Endothelial cell of umbilical vein (primary cell): Measurements from ENCODE around the gene CTBP2. TPM values are rescaled to one million over a fixed set of nuclear protein-coding genes. Genes with fewer than 3 reads are reported as not detected.
A peak's percentile ranks its signal among the peaks of the same experiment; 100 is the strongest.

Experiments used
- BruUV-seq: library from RNA; stranded (reverse); fragments of 400-500 nt; replicated peaks from 2 replicates; lab custom pipeline; 2021; lab: Mats Ljungman, UMichigan
- CTCF ChIA-PET: fragments of 300-600, 350-600 bp; sonication (Branson Sonifier 250); formaldehyde crosslinking; loops from one replicate; lab custom pipeline; 2021; ENCODE audit warnings: antibody characterized with exemption, inconsistent platforms; lab: Charles Lee
- POLR2A ChIA-PET: fragments of 300-600, 350-600 bp; sonication (Branson Sonifier 250); formaldehyde crosslinking; loops from one replicate; lab custom pipeline; 2021; ENCODE audit warnings: antibody characterized with exemption, inconsistent platforms; lab: Charles Lee
- DNase-seq: peaks from one replicate; pipeline ENCODE4 v3.0.0-alpha.2; 2011; ENCODE audit warnings: low read depth, low spot score
- FAIRE-seq: peaks from 2 replicates; lab custom pipeline; 2011; peaks lifted over from hg19 to GRCh38; lab: Jason Lieb, UNC
- H2AFZ ChIP-seq: 2 replicates; pipeline ENCODE4 v1.6.0; 2012; ENCODE audit warnings: low read depth, low read length, control low read depth, inconsistent platforms
- H3K27ac ChIP-seq: 2 replicates; pipeline ENCODE4 v1.5.1; 2011; ENCODE audit warnings: low read depth, mild to moderate bottlenecking, control low read depth, low read length, moderate library complexity; ENCODE audit not compliant: insufficient read depth
- H3K27me3 ChIP-seq, 2 experiments: 2 replicates each; pipeline versions ENCODE4 v1.6.0 to v1.6.1; 2011; ENCODE audit warnings: low read length in 2 of 2, mixed read lengths in 1 of 2; ENCODE audit not compliant: control insufficient read depth in 2 of 2, insufficient read depth in 2 of 2
- H3K36me3 ChIP-seq, 2 experiments: 2 replicates in 1 of 2; 3 replicates in 1 of 2; pipeline ENCODE4 v1.5.1; 2011; ENCODE audit warnings: low read length in 2 of 2, mild to moderate bottlenecking in 1 of 2, moderate library complexity in 1 of 2; ENCODE audit not compliant: control insufficient read depth in 2 of 2, insufficient read depth in 2 of 2; ENCODE audit errors: extremely low read depth in 1 of 2
- H3K4me1 ChIP-seq: 3 replicates; pipeline ENCODE4 v1.5.1; 2011; ENCODE audit warnings: mild to moderate bottlenecking, low read length; ENCODE audit not compliant: control insufficient read depth, insufficient read depth; ENCODE audit errors: extremely low read depth
- H3K4me2 ChIP-seq: 2 replicates; pipeline ENCODE4 v1.6.1; 2011; ENCODE audit warnings: low read length, control low read depth, mixed read lengths; ENCODE audit not compliant: insufficient read depth
- H3K4me3 ChIP-seq, 3 experiments: fragments of 200-600 bp in 1 of 3; sonication (generic), shearing (Covaris generic) in 1 of 3; replicated peaks in 1 of 3; 2 replicates each; pipeline ENCODE4 v1.5.1; 2011 to 2016; ENCODE audit warnings: control low read depth in 3 of 3, low read length in 3 of 3, mild to moderate bottlenecking in 2 of 3, inconsistent platforms in 1 of 3, low read depth in 1 of 3, moderate library complexity in 1 of 3; ENCODE audit not compliant: insufficient read depth in 1 of 3
- H3K79me2 ChIP-seq: 2 replicates; pipeline ENCODE4 v1.6.0; 2012; ENCODE audit warnings: low read length, inconsistent platforms; ENCODE audit not compliant: control insufficient read depth, insufficient read depth
- H3K9ac ChIP-seq: replicated peaks from 2 replicates; pipeline ENCODE3; 2011; ENCODE audit warnings: low read length, control low read depth; ENCODE audit not compliant: insufficient read depth; ENCODE audit errors: extremely low read depth
- H3K9me1 ChIP-seq: replicated peaks from 3 replicates; pipeline ENCODE4 v1.6.0; 2011; ENCODE audit warnings: mild to moderate bottlenecking, low read length; ENCODE audit not compliant: control insufficient read depth, insufficient read depth; ENCODE audit errors: extremely low read depth
- H3K9me3 ChIP-seq: replicated peaks from 2 replicates; pipeline ENCODE4 v1.5.1; 2012; ENCODE audit warnings: low read length, inconsistent platforms; ENCODE audit not compliant: control insufficient read depth, insufficient read depth
- H4K20me1 ChIP-seq: replicated peaks from 2 replicates; pipeline ENCODE3; 2011; ENCODE audit warnings: mild to moderate bottlenecking, low read length; ENCODE audit not compliant: control insufficient read depth, insufficient read depth; ENCODE audit errors: extremely low read depth
- EZH2 ChIP-seq: IDR thresholded peaks from 2 replicates; pipeline ENCODE4 v1.6.1; 2012; ENCODE audit warnings: borderline replicate concordance, low read depth, mild to moderate bottlenecking, moderate library complexity, low read length, inconsistent platforms; ENCODE audit not compliant: severe bottlenecking
- FOS ChIP-seq: IDR thresholded peaks from 2 replicates; pipeline ENCODE4 v1.6.1; 2011; ENCODE audit warnings: mild to moderate bottlenecking, low read length, moderate library complexity, borderline replicate concordance; ENCODE audit not compliant: insufficient read depth
- GATA2 ChIP-seq: IDR thresholded peaks from 2 replicates; pipeline ENCODE4 v1.7.0; 2011; ENCODE audit warnings: low read depth, mild to moderate bottlenecking, moderate library complexity, mixed read lengths, low read length; ENCODE audit not compliant: insufficient read length, insufficient read depth
- JUN ChIP-seq: IDR thresholded peaks from 2 replicates; pipeline ENCODE4 v1.6.1; 2011; ENCODE audit warnings: borderline replicate concordance, low read depth; ENCODE audit not compliant: insufficient read length, insufficient read depth
- POLR2A ChIP-seq: IDR thresholded peaks from 2 replicates; pipeline ENCODE4 v1.6.1; 2012; ENCODE audit warnings: low read depth, mild to moderate bottlenecking, control low read depth, low read length
- POLR2AphosphoS5 ChIP-seq: IDR thresholded peaks from 2 replicates; pipeline ENCODE4 v1.6.1; 2012; ENCODE audit warnings: low read depth, mild to moderate bottlenecking, control low read depth, low read length, moderate library complexity; ENCODE audit not compliant: insufficient read depth
- dilution Hi-C: fragments of 300-500 bp; cut with MboI; formaldehyde crosslinking; loops from one replicate; pipeline ENCODE4 v1.15.0; 2019; ENCODE audit warnings: low sequenced_read_pairs; ENCODE audit not compliant: extremely low pct_ligation_motif_present
- intact Hi-C: fragments of 100-400 bp; cut with micrococcal nuclease; formaldehyde crosslinking; loops from one replicate; pipeline ENCODE4 v1.10.0; 2022
- polyA plus RNA-seq, 4 experiments: library from polyadenylated mRNA; depleted of rRNA in 3 of 4; stranded (reverse) in 3 of 4; unstranded in 1 of 4; fragments of >200 nt; gene quantifications; 2 replicates each; pipeline versions ENCODE4 v1.2.1 to v1.2.3, GENCODE V29; 2011 to 2012; ENCODE audit warnings: missing spikeins in 1 of 4
- total RNA-seq: library from RNA; stranded (reverse); gene quantifications from 2 replicates; pipeline ENCODE4 v1.2.3, GENCODE V29; 2021
- TF ChIP-seq, protein P1 (sequence below), 2 donors: IDR thresholded peaks; 1 replicate in 1 of 2; 2 replicates in 1 of 2; pipeline ENCODE4 v1.5.1; 2011; ENCODE audit warnings: low read length in 2 of 2, mild to moderate bottlenecking in 2 of 2, moderate library complexity in 2 of 2, control low read depth in 1 of 2, inconsistent platforms in 1 of 2, low read depth in 1 of 2; ENCODE audit not compliant: insufficient read depth in 1 of 2; ENCODE audit errors: extremely low read depth in 1 of 2
- TF ChIP-seq, protein P2 (sequence below): IDR thresholded peaks from 2 replicates; pipeline ENCODE4 v1.6.1; 2011; ENCODE audit not compliant: insufficient read depth, insufficient read length

Gene CTBP2
- total and polyA plus RNA-seq, 2 donors (not counting 3 experiments of a cell fraction or from before 2014, with no cell fraction given) = 118 to 128 TPM

DNA sequence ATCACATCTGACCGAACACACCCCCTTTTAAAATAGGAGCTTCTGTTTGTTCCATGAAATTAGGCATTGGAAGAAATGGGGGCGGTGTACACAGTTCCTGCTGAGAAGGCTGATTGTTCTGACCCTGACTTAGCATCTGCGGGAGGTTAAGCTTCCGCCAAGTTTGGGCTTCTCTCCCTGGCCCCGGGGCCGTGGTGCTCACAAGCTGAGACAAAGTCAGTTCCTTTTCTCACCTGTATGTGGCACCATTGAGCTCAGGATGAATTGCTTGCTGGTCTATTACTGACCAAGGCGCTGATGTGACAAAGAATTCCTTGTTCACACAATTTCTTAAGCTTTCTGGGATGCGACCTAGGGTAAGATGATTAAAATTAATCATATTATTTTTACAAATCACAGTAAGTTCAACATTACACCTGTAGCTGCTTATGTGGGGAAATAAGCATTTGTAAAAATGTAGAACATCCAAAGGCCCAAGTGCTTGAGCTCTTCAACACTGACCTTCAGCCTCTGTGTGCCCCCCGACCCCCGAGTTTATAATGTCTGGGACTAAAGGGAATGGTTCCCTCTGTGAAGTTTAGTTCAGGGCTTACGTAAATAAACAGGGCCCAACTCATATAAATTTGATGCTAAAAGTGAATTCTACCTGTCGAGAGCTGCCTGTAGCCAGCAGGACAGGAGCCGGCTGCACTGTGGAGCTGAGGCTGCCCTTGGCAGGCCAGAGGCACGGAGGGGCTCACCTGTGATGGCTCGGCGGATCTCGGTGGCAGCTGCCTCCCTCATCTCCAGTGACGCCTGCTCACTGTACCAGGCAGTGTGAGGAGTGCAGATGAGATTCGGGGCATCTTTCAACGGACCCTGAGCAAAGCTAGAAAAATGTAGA, 167.7 kb downstream of the CTBP2 start:
- H3K9me3 ChIP-seq = no peaks in the 10 kb centered on the region
- dilution Hi-C loops (no loop called here), intact Hi-C loops (loop anchor here (1.0 to 5.0 kb wide), 6 partner anchors 65 to 725 kb away; partner anchors contain the start of gene EDRF1)
- no peak overlapping the region for H3K4me3 ChIP-seq
- ChIA-PET POLR2A (no interaction called here), CTCF (interaction anchor here (0.7 to 3.1 kb wide), 31 partner anchors 10 to 745 kb away, joined by 3 to 18 read pairs (median 4); partner anchors contain the start of gene EDRF1)
- H2AFZ ChIP-seq = no peak overlapping the region
- no peaks in the 10 kb centered on the region for H4K20me1 ChIP-seq
- H3K27ac ChIP-seq = no peak overlapping the region
- peaks cover 36 to 55% of the 10 kb centered on the region in 2 experiments for H3K36me3 ChIP-seq
- TF ChIP-seq, protein P1, sequence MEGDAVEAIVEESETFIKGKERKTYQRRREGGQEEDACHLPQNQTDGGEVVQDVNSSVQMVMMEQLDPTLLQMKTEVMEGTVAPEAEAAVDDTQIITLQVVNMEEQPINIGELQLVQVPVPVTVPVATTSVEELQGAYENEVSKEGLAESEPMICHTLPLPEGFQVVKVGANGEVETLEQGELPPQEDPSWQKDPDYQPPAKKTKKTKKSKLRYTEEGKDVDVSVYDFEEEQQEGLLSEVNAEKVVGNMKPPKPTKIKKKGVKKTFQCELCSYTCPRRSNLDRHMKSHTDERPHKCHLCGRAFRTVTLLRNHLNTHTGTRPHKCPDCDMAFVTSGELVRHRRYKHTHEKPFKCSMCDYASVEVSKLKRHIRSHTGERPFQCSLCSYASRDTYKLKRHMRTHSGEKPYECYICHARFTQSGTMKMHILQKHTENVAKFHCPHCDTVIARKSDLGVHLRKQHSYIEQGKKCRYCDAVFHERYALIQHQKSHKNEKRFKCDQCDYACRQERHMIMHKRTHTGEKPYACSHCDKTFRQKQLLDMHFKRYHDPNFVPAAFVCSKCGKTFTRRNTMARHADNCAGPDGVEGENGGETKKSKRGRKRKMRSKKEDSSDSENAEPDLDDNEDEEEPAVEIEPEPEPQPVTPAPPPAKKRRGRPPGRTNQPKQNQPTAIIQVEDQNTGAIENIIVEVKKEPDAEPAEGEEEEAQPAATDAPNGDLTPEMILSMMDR (IDR thresholded peaks at IDR 0.05; ENCODE audit: extremely low read depth in 1 of 2, insufficient read depth in 1 of 2, low read depth in 1 of 2, low read length in 2 of 2) = peak; percentile 45 to 55
- TF ChIP-seq POLR2A = no peak
- H3K4me1 ChIP-seq = no peaks in the 10 kb centered on the region
- no TSS peak for BruUV-seq
- FAIRE-seq = peak; percentile 42
- DNase-seq = peak; percentile 60
- no peaks in the 10 kb centered on the region for H3K79me2 ChIP-seq
- H3K9me1 ChIP-seq = no peaks in the 10 kb centered on the region
- H3K4me2 ChIP-seq = no peak overlapping the region
- H3K9ac ChIP-seq = no peak overlapping the region
- no peaks in the 10 kb centered on the region for H3K27me3 ChIP-seq

DNA sequence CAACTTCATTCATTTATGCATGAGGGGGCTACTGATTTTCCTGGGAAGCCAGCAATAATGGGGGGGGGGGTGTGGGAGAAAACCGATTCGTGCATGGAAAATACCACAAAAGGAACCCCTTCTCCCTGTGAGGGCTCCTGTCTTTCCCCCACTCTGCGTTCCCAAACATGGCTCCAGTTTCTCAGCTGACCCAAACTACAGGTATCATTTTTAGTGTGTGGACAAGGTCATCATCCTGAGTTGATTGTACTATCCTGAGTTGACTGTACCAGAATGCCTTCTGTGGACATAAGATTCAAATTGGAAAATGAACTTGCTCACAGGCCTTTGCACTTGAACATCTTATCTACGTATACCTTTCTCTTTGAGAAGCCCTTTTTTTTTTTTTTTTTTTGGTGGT, 168.5 kb downstream of the CTBP2 start:
- Histone ChIP-seq H3K9me1 (no peaks in the 10 kb centered on the region), H3K4me2 (no peak overlapping the region), H3K79me2 (no peaks in the 10 kb centered on the region), H3K36me3 (peaks cover 29 to 48% of the 10 kb centered on the region in 2 experiments), H3K4me1 (no peaks in the 10 kb centered on the region), H4K20me1 (no peaks in the 10 kb centered on the region), H3K27ac (no peak overlapping the region), H2AFZ (no peak overlapping the region), H3K9me3 (no peaks in the 10 kb centered on the region), H3K9ac (no peak overlapping the region), H3K27me3 (no peaks in the 10 kb centered on the region), H3K4me3 (no peak overlapping the region)
- ChIA-PET CTCF (interaction anchor here (1.0 to 3.1 kb wide), 24 partner anchors 9 to 709 kb away, joined by 3 to 18 read pairs (median 5); no protein-coding TSS in a partner anchor), POLR2A (no interaction called here)
- TF ChIP-seq JUN = no peak
- TF ChIP-seq POLR2AphosphoS5 = no peak
- TF ChIP-seq GATA2 = no peak
- TF ChIP-seq, protein P1 (IDR thresholded peaks at IDR 0.05; ENCODE audit: extremely low read depth in 1 of 2, insufficient read depth in 1 of 2, low read depth in 1 of 2, low read length in 2 of 2) = no peak
- no peak for TF ChIP-seq POLR2A
- TF ChIP-seq, protein P2, sequence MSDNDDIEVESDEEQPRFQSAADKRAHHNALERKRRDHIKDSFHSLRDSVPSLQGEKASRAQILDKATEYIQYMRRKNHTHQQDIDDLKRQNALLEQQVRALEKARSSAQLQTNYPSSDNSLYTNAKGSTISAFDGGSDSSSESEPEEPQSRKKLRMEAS = no peak
- TF ChIP-seq FOS = no peak
- TF ChIP-seq EZH2 = no peak
- dilution Hi-C loops (no loop called here), intact Hi-C loops (loop anchor here (1.0 to 5.0 kb wide), 6 partner anchors 65 to 725 kb away; partner anchors contain the start of gene EDRF1)
- FAIRE-seq (no peak), DNase-seq (no peak)
- BruUV-seq = no TSS peak
